ENCODE results near the gene NDUFA7.
"Not testable (repeated sequence)": the region's sequence is repeated elsewhere in the genome, so short reads cannot be mapped to it uniquely, and the experiment has no call there.

Gene NDUFA7

GRCh38 chr19:8321067-8321985 lies at the start of gene NDUFA7, which contains the start of gene RPS28:
Gene NDUFA7, minus strand, starts transcription at chr19:8321375. Its CDS starts 17 bp downstream, at chr19:8321358.
Gene RPS28, plus strand, starts transcription at chr19:8321496. Its CDS starts 35 bp downstream, at chr19:8321531.
- DNase-seq (ENCODE audit: low read depth) = peak; percentile 94

- DNase-seq (ENCODE audit: low read depth) = no peak
Observed at GRCh38 chr19:8370176-8371010, 49.2 kb upstream of the NDUFA7 start.

- peak; percentile 95 for DNase-seq (ENCODE audit: low read depth)
Observed at GRCh38 chr19:8367327-8368001, 46.3 kb upstream of the NDUFA7 start.

- DNase-seq (ENCODE audit: low read depth) = no peak
Observed at GRCh38 chr19:8366961-8367326, 45.8 kb upstream of the NDUFA7 start.

GRCh38 chr19:8366121-8366581 lies 45.0 kb upstream of the NDUFA7 start:
- DNase-seq (ENCODE audit: low read depth) = no peak

- no peak for DNase-seq (ENCODE audit: low read depth)
Observed at GRCh38 chr19:8363803-8364771, 42.9 kb upstream of the NDUFA7 start, which contains the start of gene ANGPTL4. Gene ANGPTL4, plus strand, starts transcription at chr19:8364155. Its CDS starts 167 bp downstream, at chr19:8364322.

DNA sequence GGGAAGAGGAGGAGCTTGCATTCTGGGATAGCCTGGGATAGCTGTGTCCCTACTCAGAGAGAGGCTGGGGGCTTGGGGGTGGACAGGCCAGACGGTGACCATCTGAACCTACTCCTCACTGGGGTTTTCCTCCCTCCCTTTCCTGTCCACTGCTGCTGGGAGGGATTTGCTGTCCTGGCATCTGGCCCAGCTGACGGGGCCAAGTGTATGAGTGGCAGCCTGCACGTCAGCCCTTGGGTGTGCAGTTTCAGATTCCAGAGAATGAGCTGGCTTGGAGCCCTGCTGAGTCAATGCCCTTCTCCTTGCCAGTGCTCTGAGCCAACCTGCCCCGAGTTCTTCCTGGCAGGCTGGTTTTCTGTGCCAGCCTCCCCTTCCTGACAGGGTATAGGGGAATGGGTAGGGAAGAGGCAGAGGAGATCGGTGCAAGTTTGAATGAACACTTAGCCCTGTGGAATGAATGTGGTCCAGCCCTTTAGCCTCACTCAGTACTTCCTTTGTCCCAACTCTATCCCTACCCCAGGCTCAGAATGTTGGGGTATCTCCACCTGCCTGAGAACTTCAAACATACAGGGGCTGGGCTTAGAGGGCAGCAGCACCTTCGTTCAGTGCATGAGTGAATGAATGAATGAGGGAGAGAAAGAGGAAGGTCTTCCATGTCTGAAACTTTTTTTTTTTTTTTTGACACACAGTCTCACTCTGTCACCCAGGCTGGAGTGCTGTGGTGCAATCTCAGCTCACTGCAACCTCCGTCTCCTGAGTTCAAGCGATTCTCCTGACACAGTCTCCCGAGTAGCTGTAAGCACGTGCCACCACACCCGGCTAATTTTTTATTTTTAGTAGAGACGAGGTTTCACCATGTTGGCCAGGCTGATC lies 41.0 kb upstream of the NDUFA7 start:
- DNase-seq (ENCODE audit: low read depth) = peak; percentile 97

- no peak for DNase-seq (ENCODE audit: low read depth)
Observed at GRCh38 chr19:8360196-8360595, 39.0 kb upstream of the NDUFA7 start.

- no peak for DNase-seq (ENCODE audit: low read depth)
Observed at GRCh38 chr19:8358948-8359347, 37.8 kb upstream of the NDUFA7 start.

DNA sequence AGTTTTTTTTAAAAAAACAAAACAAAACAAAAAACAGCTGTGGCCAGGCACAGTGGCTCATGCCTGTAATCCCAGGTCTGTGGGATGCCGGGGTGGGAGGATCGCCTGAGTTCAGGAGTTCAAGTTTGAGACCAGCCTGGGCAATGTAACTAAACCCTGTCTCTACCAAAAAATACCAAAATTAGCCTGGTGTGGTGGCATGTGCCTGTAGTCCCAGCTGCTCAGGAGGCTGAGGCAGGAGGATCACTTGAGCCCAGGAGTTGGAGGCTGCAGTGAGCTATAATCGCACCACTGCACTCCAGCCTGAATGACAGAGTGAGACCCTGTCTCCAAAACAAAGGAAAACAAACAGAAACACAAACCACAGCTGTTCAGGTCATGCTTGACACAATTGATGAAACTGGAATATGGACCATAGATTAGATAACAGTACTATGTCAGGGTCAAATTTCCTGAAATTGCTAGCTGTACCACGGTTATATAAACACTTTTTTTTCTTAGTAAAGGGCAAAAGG lies 35.9 kb upstream of the NDUFA7 start:
- no peak for DNase-seq (ENCODE audit: low read depth)

GRCh38 chr19:8355631-8356402 lies 34.6 kb upstream of the NDUFA7 start:
- DNase-seq (ENCODE audit: low read depth) = peak; percentile 89

- not testable (repeated sequence) for DNase-seq (ENCODE audit: low read depth)
Observed at GRCh38 chr19:8352845-8353244, 31.7 kb upstream of the NDUFA7 start.

DNA sequence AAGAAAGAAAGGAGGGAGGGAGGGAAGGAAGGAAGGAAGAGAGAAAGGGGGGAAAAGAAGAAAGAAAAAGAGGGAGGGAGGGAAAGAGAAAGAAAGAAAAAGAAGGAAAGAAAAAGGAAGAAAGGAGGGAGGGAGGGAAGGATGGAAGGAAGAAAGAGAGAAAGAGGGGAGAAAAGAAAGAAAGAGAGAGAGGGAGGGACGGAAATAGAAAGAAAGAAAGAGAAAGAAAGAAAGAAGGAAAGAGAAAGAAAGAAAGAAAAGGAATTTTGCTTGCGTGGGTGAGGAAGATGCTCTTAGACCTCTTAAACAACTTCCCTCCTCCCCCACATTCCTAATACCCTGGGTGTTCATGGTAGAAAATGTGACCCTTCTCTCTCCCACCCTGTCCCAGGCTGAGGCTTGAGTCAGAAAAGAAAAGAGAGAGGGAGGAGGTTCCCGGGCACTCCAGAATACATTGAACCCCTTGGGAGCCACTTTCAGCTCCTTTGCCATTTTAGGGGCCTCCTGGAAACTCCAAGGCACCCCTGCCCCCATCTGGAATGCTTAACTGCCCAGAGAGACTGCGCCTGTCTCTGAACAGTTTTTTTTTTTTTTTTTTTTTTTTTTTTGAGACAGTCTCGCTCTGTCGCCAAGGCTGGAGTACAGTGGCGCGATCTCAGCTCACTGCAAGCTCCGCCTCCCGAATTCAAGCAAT lies 31.1 kb upstream of the NDUFA7 start:
- no peak for DNase-seq (ENCODE audit: low read depth)

GRCh38 chr19:8349629-8350372 lies 28.6 kb upstream of the NDUFA7 start:
- DNase-seq (ENCODE audit: low read depth) = not testable (repeated sequence)

- DNase-seq (ENCODE audit: low read depth) = no peak
Observed at GRCh38 chr19:8343483-8343844, 22.3 kb upstream of the NDUFA7 start.

DNA sequence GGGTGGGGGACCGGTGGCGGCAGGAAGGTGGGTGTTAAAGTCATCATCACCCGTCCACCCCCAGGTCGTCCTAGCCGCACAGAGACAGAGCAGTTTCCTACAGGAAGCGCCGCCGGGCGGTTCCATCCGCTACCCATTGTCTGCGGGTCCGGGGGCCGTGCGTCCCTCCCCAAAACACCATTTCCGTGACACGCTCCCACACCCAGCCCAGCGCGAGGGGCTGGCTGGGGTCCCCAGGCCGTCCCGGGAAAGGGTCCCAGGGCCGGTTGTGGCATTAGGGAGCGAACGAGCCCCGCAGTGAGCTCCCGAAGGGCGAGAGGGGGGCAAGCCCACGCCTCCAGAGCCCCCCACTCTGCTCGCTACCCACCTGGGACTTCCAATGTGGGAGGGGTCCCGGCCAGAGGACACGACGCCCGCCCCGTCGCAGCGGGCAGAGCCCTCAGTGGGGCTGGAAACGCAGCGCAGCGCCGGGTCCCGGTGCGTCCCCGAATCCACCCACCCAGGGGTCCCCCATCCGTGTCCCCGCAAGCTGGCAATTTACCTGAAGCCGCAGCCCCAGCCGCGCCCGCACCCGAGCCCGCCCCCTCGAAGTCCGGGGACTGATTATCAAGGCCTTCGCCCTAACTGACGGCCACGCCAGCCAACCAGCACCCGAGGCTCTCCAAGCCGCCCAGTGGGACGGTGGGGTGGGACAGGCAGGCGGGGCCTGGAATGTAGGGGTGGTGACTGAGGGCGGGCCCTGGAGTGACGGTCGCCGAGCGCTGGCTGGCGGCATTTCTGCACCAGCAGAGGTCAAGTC lies 21.7 kb upstream of the NDUFA7 start, which contains the start of gene KANK3:
Gene KANK3, minus strand, starts transcription at position 579 of the 799 bp plus-strand sequence. CDS start 5,434 bp downstream, outside the sequence.
- DNase-seq (ENCODE audit: low read depth) = peak; percentile 83

Measured in fibroblast of the conjunctiva (primary cell).